K562 (cell line): ENCODE data around the gene TCF7. TPM values are rescaled to one million over a fixed set of nuclear protein-coding genes. Genes with fewer than 3 reads are reported as not detected.

ENCODE experiments used
- ATAC-seq: fragments of 200-7000 bp; cut with Tn5 transposase; 3 replicates; pipeline ENCODE4 v1.9.1; 2020; ENCODE audit warnings: moderate library complexity
- BruUV-seq: library from RNA; stranded (reverse); fragments of 400-500 nt; replicated peaks from 2 replicates; lab custom pipeline; 2021; lab: Mats Ljungman, UMichigan
- CTCF ChIA-PET: fragments of 300-600 bp; formaldehyde crosslinking; extraction: SDS; loops from one replicate; lab custom pipeline; 2021; ENCODE audit warnings: low intra/inter-chr PET ratio; lab: Yijun Ruan, JAX
- POLR2A ChIA-PET: fragments of 300-600, 350-650 bp; sonication (Branson Sonifier 250); formaldehyde crosslinking; extraction: SDS; loops from one replicate; lab custom pipeline; 2021; ENCODE audit warnings: antibody characterized with exemption, inconsistent platforms; lab: Yijun Ruan, JAX
- DNase-seq, 4 experiments: peaks; one replicate each; pipeline versions ENCODE4 v3.0.0 to v3.0.0-alpha.2; 2011 to 2018; ENCODE audit warnings: low spot score in 3 of 4, mixed read lengths in 3 of 4; ENCODE audit errors: extremely low read depth in 1 of 4
- FAIRE-seq: peaks from 2 replicates; lab custom pipeline; 2011; peaks lifted over from hg19 to GRCh38; lab: Jason Lieb, UNC
- H2AFZ ChIP-seq: 2 replicates; pipeline ENCODE4 v1.6.0; 2011; ENCODE audit warnings: low read depth, low read length, control low read depth, inconsistent platforms
- H3K27ac ChIP-seq: fragments of 200-600 bp; 3 replicates; pipeline ENCODE4 v1.8.0; 2011; ENCODE audit warnings: low read depth, mild to moderate bottlenecking, control low read depth, inconsistent platforms, low read length, moderate library complexity, mixed read lengths; ENCODE audit errors: extremely low read depth
- H3K27me3 ChIP-seq, 2 experiments: fragments of 300-600 bp in 1 of 2; 2 replicates in 1 of 2; 3 replicates in 1 of 2; pipeline versions ENCODE4 v1.6.0 to v1.8.0; 2011; ENCODE audit warnings: inconsistent platforms in 2 of 2, low read length in 2 of 2, mild to moderate bottlenecking in 1 of 2, mixed read lengths in 1 of 2, moderate library complexity in 1 of 2; ENCODE audit not compliant: control insufficient read depth in 2 of 2, insufficient read depth in 2 of 2
- H3K36me3 ChIP-seq: fragments of 300-600 bp; 3 replicates; pipeline ENCODE4 v1.8.0; 2011; ENCODE audit warnings: mild to moderate bottlenecking, low read length, inconsistent platforms; ENCODE audit not compliant: control insufficient read depth, insufficient read depth
- H3K4me1 ChIP-seq, 2 experiments: fragments of 200-600 bp in 1 of 2; replicated peaks in 1 of 2; 2 replicates in 1 of 2; 3 replicates in 1 of 2; pipeline versions ENCODE4 v1.5.1 to v1.8.0; 2011; ENCODE audit warnings: inconsistent platforms in 2 of 2, low read length in 2 of 2, mild to moderate bottlenecking in 1 of 2, mixed read lengths in 1 of 2, moderate library complexity in 1 of 2; ENCODE audit not compliant: control insufficient read depth in 2 of 2, insufficient read depth in 2 of 2
- H3K4me2 ChIP-seq: 2 replicates; pipeline ENCODE4 v1.6.1; 2011; ENCODE audit warnings: low read length, control low read depth, inconsistent platforms, mixed read lengths; ENCODE audit not compliant: insufficient read depth
- H3K4me3 ChIP-seq: fragments of 200-600 bp; sonication (generic), shearing (Covaris generic); 2 replicates; pipeline ENCODE4 v1.5.1; 2016; ENCODE audit warnings: control low read depth, inconsistent platforms
- H3K79me2 ChIP-seq: fragments of 200-600 bp; 3 replicates; pipeline ENCODE4 v1.8.0; 2011; ENCODE audit warnings: low read length, inconsistent platforms; ENCODE audit not compliant: control insufficient read depth, insufficient read depth
- H3K9ac ChIP-seq, 2 experiments: 2 replicates each; pipeline versions ENCODE4 v1.6.0 to v1.6.1; 2011; ENCODE audit warnings: low read depth in 2 of 2, low read length in 2 of 2, control low read depth in 1 of 2, inconsistent platforms in 1 of 2, mild to moderate bottlenecking in 1 of 2, mixed read lengths in 1 of 2; ENCODE audit not compliant: insufficient read depth in 1 of 2
- H3K9me1 ChIP-seq: one replicate; pipeline ENCODE4 v1.6.0; 2011; ENCODE audit warnings: inconsistent platforms, mild to moderate bottlenecking, low read length, moderate library complexity; ENCODE audit not compliant: control insufficient read depth, insufficient read depth
- H3K9me3 ChIP-seq: replicated peaks from 2 replicates; pipeline ENCODE4 v1.5.1; 2011; ENCODE audit warnings: low read depth, low read length, inconsistent platforms; ENCODE audit not compliant: control insufficient read depth, insufficient read depth
- H4K20me1 ChIP-seq: replicated peaks from 2 replicates; pipeline ENCODE4 v1.6.1; 2011; ENCODE audit warnings: low read length, inconsistent platforms, mixed read lengths; ENCODE audit not compliant: control insufficient read depth, insufficient read depth
- POLR2A ChIP-seq: fragments of 450-650 bp; conservative IDR thresholded peaks from 2 replicates; pipeline ENCODE4 v1.6.1; 2016
- POLR2G ChIP-seq: fragments of 200-400 bp; formaldehyde crosslinking; IDR thresholded peaks from 2 replicates; pipeline ENCODE4 v1.6.1; 2017; ENCODE audit warnings: low read depth, mild to moderate bottlenecking, antibody characterized with exemption, low read length, moderate library complexity
- SLC30A9 ChIP-seq: fragments of 250-450 bp; sonication (Bioruptor Pico); IDR thresholded peaks from 2 replicates; pipeline ENCODE4 v1.8.0; 2022; ENCODE audit warnings: mild to moderate bottlenecking, moderate library complexity
- WGBS: fragments of 100-300 bp; shearing (Covaris generic); methylation state at CpG from one replicate; pipeline ENCODE4 v1.1.6; 2016; ENCODE audit warnings: low coverage, mixed read lengths; ENCODE audit not compliant: insufficient coverage; ENCODE audit errors: missing lambda C conversion rate; 5-methylcytosine and 5-hydroxymethylcytosine counted together
- in situ Hi-C: fragments of 300-500 bp; cut with MboI; formaldehyde crosslinking; loops from 4 replicates; pipeline ENCODE4 v1.15.0; 2018; ENCODE audit warnings: inconsistent platforms, mixed read lengths
- intact Hi-C: fragments of 100-400 bp; cut with micrococcal nuclease; formaldehyde crosslinking; loops from 2 replicates; pipeline ENCODE4 v1.14.2; 2022
- polyA plus RNA-seq, 8 experiments: library from polyadenylated mRNA; depleted of rRNA in 4 of 8; stranded (reverse) in 5 of 8; unstranded in 3 of 8; fragments of >200 nt; fragmentation: Nextera tagmentation in 2 of 8; fragmentation: Illumina TruSeq in 1 of 8; extraction: Ambion mirVana in 2 of 8; extraction: Trizol in 1 of 8; gene quantifications; 2 replicates each; pipeline versions ENCODE4 v1.2.1 to v1.2.3, GENCODE V29; 2011 to 2014; ENCODE audit warnings: inconsistent platforms in 1 of 8, missing spikeins in 1 of 8
- total RNA-seq, 7 experiments: library from RNA; depleted of rRNA in 6 of 7; stranded (reverse); fragments of >200 nt in 6 of 7; fragmentation: Illumina TruSeq in 2 of 7; extraction: Trizol in 2 of 7; gene quantifications; 2 replicates each; pipeline versions ENCODE4 v1.2.1 to v1.2.3, GENCODE V29; 2011 to 2021; ENCODE audit warnings: low replicate concordance in 1 of 7

Gene TCF7
- total and polyA plus RNA-seq, 9 of the 15 experiments (the other 6 are each of a cell fraction or from before 2014, with no cell fraction given) = 1.6 to 14.9 (median 4.2) TPM

DNA sequence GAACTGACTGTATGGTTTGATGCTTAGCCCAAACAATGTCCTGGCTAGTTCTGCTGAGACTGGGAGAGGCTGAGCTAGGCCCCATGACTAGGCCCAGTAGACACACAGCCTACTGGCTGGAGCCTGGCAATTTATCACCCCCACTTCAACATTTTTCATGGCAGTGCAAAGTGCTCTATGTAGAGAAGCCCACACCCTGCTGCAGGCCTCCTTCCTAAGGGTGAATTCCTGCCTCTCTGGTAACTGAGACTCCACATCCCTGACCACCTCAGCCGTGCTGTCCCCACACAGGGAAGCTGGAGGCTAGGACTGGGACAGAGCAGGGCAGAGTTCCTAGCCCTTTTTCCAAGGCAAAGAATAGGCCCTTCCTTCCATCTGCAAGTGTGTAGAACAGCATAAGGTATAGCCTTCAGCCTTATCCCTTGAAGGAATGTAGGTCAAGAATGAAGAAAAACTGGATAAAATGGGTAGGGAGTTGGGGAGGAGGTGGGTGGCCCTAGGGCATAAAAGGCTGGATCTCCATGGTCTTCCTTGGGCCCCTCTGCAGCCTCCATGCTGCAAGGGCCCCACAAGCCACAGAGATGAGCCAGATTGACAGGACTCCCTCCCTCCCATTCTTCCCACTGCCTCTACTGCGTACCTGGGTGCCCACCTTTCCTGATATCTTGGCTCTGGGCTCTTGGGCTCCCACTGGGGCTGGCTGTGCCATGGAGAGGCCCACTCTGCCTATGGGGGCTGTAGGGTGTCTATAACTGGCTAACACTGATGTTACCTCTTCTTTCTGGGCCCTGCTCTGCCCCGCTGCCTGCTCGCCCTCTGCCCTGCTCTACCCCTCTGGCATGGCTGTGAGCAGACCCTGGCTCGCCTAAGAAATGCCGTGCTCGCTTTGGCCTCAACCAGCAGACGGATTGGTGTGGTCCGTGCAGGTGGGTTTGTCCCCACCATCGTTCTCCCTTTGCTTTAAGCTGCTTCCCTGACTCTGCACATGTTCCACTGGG lies 29.8 kb downstream of the TCF7 start:
- Histone ChIP-seq H3K36me3 (peaks cover 83% of the 10 kb centered on the region), H3K9me3 (no peaks in the 10 kb centered on the region), H3K27me3 (no peaks in the 10 kb centered on the region), H3K9me1 (peaks cover 4% of the 10 kb centered on the region), H3K27ac (no peak overlapping the region), H3K4me1 (peaks cover 7 to 28% of the 10 kb centered on the region in 2 experiments; a peak in 4 of 5 replicates), H3K4me3 (no peak overlapping the region), H3K79me2 (peaks cover 32% of the 10 kb centered on the region), H3K4me2 (no peak overlapping the region), H3K9ac (no peak overlapping the region), H2AFZ (no peak overlapping the region), H4K20me1 (peaks cover 38% of the 10 kb centered on the region)
- DNase-seq = no peak
- TF ChIP-seq POLR2G (peak; percentile 55), SLC30A9 (CRISPR knock-in tag) (no peak), POLR2A (no peak)
- WGBS = 98% methylated on average over 8 of the region's 10 CpGs
- POLR2A ChIA-PET = interaction anchor here (0.5 to 1.5 kb wide), 6 partner anchors 9 to 436 kb away, joined by 3 to 8 read pairs (median 4); no protein-coding TSS in a partner anchor
- in situ Hi-C loops (no loop called here), intact Hi-C loops (no loop called here)
- no peak for FAIRE-seq
- CTCF ChIA-PET = interaction anchor here (0.7 kb wide), 1 partner anchor 105 kb away, joined by 3 read pairs; no protein-coding TSS in a partner anchor
- no TSS peak for BruUV-seq
- ATAC-seq = no peak
